GM18499 (cell line): ENCODE data around the gene STIMATE.

ENCODE experiments used
- ATAC-seq: cut with Tn5 transposase; IDR thresholded peaks from one replicate; pipeline ENCODE4 v1.9.1; 2021; ENCODE audit warnings: moderate number of reproducible peaks; ENCODE audit not compliant: insufficient read depth, unreplicated experiment

STIMATE gene

GRCh38 chr3:52897130-52898122 lies at the start of gene STIMATE:
TSS of gene STIMATE (minus strand) at chr3:52897548. CDS start at chr3:52897450, 98 bp downstream.
- ATAC-seq: peak; percentile 48

- ATAC-seq: no peak
Observed at GRCh38 chr3:52939600-52939999, 42.3 kb upstream of the STIMATE start.

- ATAC-seq: no peak
Observed at GRCh38 chr3:52934630-52935530, 37.5 kb upstream of the STIMATE start.

- ATAC-seq: no peak
Observed at GRCh38 chr3:52931889-52932288, 34.5 kb upstream of the STIMATE start.

- no peak for ATAC-seq
Observed at GRCh38 chr3:52931328-52931727, 34.0 kb upstream of the STIMATE start.

- no peak for ATAC-seq
Observed at GRCh38 chr3:52930748-52931147, 33.4 kb upstream of the STIMATE start.

- ATAC-seq: no peak
Observed at GRCh38 chr3:52926554-52926953, 29.2 kb upstream of the STIMATE start.

- no peak for ATAC-seq
Observed at GRCh38 chr3:52925405-52926313, 28.3 kb upstream of the STIMATE start.

- ATAC-seq: no peak
Observed at GRCh38 chr3:52923963-52924362, 26.6 kb upstream of the STIMATE start.

GRCh38 chr3:52920841-52921240 lies 23.5 kb upstream of the STIMATE start:
- ATAC-seq: no peak

GRCh38 chr3:52917044-52917443 lies 19.7 kb upstream of the STIMATE start:
- no peak for ATAC-seq

- ATAC-seq: no peak
Observed at GRCh38 chr3:52915294-52915693, 17.9 kb upstream of the STIMATE start.

- ATAC-seq: no peak
Observed at GRCh38 chr3:52912885-52913731, 15.8 kb upstream of the STIMATE start.

- no peak for ATAC-seq
Observed at GRCh38 chr3:52910823-52911222, 13.5 kb upstream of the STIMATE start.

GRCh38 chr3:52907497-52907896 lies 10.1 kb upstream of the STIMATE start:
- ATAC-seq: no peak

- no peak for ATAC-seq
Observed at GRCh38 chr3:52904552-52904951, 7.2 kb upstream of the STIMATE start.

GRCh38 chr3:52904000-52904399 lies 6.7 kb upstream of the STIMATE start:
- ATAC-seq: no peak

- ATAC-seq: no peak
Observed at GRCh38 chr3:52896613-52897012, 735 bp downstream of the STIMATE start.

GRCh38 chr3:52896151-52896550 lies 1.2 kb downstream of the STIMATE start:
- ATAC-seq: no peak
